GM18870 (cell line): ENCODE measurements around the gene TMEM163.

Experiments used
- ATAC-seq: cut with Tn5 transposase; IDR thresholded peaks from one replicate; pipeline ENCODE4 v1.9.1; 2021; ENCODE audit warnings: moderate library complexity; ENCODE audit not compliant: unreplicated experiment

The TMEM163 gene

DNA sequence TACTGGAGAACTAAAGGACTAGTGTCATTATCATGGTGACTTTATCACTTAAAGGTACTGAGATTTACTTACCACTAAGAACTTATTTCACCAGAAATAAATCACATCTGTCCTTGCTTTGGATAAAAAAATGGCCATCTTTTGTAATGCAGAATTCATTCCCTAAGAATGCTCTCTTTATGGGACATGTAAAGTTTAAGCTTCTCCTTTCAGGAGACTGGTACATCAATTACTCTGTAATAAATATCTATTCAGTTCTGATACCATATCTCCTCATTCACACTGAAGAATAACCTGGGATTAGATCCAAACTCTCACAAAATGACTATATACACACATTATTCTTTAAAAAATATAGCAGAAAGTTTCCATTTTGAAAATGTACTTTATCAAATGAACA, 24.4 kb downstream of the TMEM163 start:
- ATAC-seq = no peak

DNA sequence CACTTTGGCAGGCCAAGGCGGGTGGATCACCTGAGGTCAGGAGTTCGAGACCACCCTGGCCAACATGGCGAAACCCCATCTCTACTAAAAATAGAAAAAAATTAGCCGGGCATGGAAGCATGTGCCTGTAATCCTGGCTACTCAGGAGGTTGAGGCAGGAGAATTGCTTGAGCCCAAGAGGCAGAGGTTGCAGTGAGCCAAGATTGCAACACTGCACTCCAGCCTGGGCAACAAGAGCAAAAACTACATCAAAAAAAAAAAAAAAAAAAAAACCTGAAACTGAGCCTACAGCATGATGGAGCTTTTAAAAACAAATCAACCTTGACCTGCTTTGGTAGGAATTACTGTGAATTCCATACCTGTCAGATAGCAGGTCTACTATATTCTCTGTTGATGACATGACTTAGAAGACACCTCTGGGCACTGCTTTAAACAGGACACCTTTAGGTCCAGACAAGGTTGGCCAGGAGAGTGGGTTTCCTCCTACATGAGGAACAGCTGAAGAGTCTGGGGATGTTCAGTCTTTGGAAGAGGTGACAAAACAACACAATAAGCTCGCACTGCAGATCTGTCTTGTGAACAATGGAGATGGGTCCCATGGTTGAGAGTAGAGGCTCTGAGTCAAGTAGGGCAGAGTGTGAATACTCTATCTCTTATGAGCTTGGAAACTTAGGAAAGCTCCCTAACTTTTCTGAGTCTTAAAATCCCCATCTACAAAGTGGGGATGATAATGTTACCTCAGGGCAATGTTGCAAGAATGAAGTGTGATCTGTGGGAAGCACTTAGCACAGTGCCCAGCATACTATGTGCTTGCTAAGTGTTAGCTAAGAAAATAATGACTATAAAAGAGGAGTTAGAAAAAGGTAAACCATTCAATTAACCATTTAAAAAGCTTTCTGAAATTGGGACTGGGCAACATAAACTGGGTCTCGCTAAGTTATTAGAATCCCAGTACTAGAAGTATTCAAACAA, 25.2 kb downstream of the TMEM163 start:
- no peak for ATAC-seq

DNA sequence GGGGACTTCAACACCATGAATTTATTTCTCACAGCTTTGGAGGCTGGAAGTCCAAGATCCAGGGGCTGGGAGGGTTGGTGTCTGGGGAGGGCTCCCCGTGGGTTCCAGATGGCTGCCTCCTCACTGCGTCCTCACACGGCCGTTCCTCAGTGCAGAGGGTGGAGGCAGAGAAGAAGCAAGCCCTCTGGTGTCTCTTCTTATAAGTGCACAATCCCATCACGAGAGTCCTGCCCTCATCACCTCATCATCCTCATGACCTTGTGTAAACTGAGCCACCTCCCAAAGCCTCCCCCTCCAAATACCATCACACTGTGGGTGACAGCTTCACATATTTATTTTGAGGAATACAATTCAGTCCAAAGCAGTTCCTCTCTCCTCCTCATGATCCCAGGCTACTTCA, 26.3 kb downstream of the TMEM163 start:
- ATAC-seq = no peak

DNA sequence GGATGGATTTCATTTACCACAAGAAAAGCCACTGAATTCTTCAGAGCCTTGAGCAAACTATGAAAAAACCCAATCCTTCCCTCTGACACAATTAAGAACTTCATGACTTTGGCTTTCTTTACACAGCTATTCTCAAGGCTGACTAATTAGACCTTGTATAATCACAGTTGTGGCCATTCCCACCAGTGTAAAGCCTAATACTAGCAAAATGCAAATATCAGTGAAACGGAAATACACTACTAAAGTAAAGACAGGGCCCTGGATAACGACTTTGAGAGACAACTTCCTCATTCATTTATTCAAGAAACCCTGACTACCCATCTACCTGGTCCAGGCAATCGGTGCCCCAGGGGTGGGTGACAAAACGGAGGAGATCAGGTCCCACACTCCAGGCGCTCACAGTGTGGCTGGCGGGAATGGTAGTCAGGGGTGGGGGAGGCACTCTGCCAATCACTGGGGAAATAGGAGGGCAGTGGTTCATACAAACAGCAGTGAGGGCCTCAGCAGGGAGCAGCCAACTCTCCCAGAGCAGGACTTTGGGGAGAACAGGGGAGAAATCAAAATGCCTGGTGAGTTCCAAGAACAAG, 28.1 kb downstream of the TMEM163 start:
- no peak for ATAC-seq

GRCh38 chr2:134689315-134689714, 29.5 kb downstream of the TMEM163 start:
- ATAC-seq = no peak

DNA sequence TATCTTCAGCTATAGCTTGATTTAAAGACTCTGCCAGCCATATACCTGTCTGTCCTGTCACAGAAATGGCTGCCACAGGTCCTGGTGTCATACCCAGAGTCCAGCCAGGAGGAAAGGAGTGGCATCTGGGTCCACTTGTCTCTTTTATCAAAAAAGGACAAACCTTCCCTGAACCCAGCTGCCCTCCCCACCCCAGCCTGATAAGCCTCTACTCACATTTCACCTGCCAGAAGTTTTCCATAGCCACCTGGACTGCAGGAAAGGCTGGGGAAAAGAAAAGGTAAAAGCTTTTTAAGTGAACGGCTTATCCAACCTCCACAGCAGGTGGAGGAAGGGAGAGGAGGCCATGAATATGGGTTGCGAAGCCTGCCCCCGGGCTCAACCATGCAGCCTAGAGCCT, 32.8 kb downstream of the TMEM163 start:
- no peak for ATAC-seq

DNA sequence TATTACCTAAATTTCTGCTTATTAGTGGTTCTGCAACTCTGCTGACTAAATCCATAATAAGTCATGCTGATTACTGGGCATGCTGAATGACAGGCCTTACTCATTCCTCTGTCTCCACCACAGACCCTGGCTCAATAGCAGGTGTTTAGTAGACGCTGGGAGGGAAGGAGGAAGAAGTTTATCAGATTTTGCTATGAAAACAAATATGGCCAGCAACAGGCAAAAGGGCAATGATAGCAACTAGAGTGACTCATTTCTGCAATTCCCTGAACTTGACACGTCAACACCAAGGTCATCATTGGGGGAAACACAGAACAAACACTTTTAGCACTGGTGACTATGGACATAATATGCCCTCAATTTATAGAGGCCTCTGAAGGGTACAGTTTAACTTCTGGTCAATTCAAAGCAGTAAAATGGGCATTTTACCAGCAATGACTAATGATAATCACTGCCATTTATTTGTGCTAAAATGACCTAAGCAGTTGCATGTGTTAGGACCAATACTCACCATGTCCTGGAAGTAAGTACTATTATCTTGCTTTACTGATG, 35.2 kb downstream of the TMEM163 start:
- ATAC-seq = peak; percentile 88

DNA sequence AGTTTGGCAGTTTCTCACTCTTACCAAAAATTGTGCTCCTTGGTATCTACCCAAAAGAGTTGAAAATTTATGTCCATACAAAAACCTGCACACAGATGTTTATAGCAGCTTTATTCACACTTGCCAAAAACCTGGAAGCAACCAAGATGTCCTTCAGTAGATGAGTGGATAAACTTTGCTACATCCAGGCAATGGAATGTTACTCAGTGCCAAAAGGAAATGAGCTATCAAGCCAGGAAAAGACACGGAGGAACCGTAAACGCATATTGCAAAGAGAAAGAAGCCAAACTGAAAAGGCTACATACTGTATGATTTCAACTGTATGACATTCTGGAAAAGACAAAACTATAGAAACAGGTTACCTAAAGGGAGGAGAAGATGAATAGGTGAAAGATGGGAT, 36.1 kb downstream of the TMEM163 start:
- ATAC-seq = no peak

GRCh38 chr2:134681201-134681600, 37.6 kb downstream of the TMEM163 start:
- no peak for ATAC-seq

DNA sequence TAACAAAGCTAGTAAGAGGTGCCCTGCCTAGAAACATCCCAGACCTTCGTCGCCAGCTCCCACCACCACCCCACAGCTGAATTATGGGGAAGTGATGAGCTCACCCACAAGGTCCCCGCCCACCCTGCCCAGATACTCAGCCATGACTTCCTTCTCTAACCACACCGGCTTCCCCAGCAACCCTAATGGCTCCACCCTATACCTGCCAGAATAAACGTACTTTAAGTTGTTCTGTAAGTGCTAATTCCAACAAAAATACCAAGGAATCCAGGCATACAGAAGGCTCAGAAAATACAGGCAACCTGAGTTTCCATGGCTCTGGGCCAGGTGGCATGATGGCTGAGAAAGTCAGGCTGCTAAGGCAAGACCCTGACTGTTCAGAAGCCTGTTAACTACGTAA, 39.1 kb downstream of the TMEM163 start:
- ATAC-seq = no peak

DNA sequence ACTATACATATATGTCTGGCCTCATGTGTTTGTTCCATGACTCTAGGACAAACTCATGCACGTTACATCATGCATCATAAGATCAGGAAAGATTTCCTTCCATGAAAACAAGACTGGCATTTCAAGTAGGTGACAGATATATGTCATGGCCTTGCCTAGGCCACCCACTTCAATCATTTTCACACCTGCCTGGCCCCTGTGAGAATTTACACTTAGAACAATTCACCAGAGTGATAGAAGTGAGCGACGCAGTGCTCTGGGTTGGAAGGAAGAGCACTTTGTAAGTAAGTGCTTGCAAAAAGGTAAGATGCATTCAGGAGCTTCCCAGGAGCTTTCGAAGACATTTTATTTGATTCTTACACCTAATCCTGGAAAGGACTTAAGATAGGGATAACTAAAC, 39.5 kb downstream of the TMEM163 start:
- ATAC-seq = no peak

GRCh38 chr2:134677856-134678756, 40.7 kb downstream of the TMEM163 start:
- ATAC-seq = no peak

DNA sequence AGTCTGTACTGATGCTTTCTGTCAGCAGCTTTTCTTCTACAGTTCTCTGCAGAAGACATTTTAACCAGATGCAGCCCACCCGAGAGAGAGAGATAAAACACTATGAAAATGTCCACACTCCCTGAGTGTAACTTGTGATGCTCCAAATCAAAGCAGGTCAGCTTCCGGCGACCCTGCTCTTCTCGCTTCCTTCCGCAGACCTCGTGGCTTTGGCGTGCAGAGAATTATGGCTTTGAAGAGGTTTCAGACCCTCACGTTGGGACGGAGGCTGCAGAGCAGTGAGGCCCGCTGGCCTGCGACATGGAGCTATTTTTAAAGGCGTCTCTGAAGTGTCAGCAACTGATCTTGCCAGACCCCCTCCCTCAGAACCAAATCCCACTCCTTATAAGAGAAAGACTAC, 41.8 kb downstream of the TMEM163 start:
- ATAC-seq = no peak

DNA sequence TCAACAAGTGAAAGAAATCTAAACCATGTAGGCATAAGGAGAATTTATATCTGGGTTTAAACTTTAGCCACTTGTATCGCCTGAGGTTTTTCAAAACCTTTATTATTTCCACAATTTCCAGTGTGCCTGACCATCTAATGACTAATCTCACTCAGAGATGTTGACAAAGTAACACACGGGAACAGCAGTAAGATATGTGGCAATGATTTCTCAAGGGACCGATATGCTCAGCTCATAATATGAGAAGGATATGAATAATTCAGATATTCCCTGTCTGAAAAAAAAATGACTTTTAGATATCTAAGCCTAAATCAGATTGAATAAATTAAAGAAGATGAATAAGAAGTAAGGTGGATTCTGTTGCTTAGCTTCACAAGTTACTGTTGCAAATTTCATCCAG, 43.5 kb downstream of the TMEM163 start:
- ATAC-seq = no peak

DNA sequence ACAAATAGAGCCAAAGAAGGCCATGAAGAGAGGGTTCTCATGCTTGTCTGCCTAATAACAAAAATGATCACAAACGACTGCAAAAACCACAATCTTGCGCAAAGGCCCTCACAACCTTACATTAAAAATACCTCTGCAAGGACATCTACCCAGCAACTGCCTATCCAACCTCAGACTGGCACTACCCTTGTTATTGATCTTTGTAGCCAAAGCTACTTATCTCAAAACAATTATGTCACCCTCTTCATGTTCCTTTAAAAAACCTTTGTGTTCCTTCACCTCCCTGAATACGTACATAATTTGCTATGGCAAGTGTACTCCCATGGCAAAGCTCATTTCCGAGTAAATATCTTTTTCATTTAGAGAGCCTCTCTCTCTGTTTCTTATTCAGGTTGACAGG, 44.1 kb downstream of the TMEM163 start:
- no peak for ATAC-seq

GRCh38 chr2:134671513-134671912, 47.3 kb downstream of the TMEM163 start:
- no peak for ATAC-seq

DNA sequence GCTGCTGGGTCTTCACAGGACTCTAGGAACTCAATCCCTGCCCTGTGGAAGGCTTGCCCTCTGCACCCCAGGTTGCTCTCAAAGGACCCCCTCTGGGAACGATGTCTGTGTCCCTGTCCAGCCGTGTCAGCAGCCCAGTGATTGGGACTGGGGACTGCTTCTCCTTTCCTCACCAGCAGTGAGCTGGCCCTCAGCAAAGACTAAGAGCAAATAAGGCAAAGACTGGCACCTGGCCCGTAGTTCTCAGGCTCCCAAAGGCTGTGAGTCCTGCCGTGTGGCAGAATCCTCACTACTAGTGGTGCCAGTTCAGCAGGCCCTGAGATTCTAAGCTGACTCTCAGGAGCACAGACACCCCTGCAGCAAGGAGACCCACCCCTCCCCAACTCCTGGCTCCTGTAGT, 47.8 kb downstream of the TMEM163 start:
- ATAC-seq = no peak

DNA sequence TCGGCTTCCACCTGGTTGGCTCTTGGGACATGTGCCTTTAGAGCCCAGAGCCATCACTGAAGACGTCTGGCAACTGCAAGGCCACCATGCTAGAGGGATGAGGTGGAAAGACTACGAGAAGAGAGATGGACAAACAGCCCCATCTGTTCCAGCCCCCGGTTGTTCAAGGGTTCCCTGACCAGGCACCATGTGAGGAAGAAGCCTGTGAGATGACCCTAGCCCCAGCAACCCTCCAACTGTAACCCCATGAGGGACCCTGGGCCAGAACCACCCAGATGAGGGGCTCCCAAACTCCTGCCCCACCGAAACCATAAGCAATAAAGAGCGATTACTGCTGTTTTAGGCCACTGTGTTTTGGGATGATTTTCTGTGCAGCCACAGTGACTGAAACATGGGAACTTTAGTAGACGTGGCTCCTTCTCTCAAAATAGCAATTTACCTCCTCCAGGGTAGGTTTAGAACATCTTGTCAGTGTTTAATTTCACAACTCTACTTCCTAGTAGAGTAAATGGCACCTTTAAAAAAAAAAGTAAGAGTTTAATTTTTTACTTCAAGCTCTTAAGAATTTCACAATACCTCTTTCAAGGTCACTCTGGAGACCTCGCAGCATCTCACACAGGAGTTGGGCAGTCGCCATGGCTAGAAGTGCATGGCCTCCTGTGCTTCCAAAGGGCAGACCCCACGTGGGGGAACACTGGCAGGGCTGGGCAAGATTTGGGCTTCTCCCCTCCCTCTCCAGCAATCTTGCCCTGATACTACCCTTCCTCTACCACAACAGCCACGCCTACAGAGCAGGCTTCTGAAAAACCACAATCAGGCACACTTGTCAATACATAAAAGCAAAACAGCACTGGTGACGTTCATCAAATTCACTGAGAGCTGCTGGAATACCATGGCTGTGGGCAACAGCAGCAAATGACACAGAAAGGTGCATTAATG, 48.8 kb downstream of the TMEM163 start:
- ATAC-seq = no peak

DNA sequence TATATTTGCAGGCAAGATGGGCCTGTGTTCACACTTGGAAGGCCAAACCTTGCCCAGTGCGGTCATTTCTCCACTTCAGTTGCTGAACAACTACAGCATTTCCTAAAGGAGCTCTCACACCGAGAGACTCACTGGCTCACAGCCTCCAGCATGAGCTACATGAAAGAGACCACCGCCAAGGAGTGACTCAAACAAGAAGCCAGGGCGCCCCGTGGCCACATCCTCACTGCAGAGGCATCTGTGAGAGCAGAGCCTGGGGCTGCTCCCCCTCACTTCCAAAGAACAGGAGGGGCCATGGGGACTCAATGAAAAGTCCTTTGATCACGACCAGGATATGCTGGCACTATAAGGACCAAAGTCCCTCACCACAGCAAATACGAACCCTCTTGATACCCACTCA, 50.0 kb downstream of the TMEM163 start:
- ATAC-seq = no peak

- no peak for ATAC-seq
Observed at GRCh38 chr2:134667541-134667940, 51.3 kb downstream of the TMEM163 start.
